ENCODE measurements around the gene EFHD1.
"Not testable (repeated sequence)": the region's sequence is repeated elsewhere in the genome, so short reads cannot be mapped to it uniquely, and the experiment has no call there.

Gene EFHD1

DNA sequence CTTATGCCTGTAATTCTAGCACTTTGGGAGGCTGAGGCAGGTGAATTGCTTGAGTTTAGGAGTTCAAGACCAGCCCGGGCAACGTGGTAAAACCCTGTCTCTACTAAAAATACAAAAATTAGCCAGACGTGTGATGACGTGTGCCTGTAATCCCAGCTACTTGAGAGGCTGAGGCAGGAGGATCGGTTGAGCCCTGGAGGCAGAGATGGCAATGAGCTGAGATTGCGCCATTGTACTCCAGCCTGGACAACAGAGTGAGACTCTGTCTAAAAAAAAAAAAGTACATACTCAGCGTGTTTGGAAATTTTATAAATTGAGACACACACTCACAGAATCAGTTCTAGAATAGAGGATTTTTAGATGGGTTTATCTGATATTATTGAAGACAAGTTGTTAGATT, 46.6 kb downstream of the EFHD1 start:
- Histone ChIP-seq H3K4me1 (ENCODE audit: control insufficient read depth, insufficient read depth, low read length) (no peaks in the 10 kb centered on the region), H3K4me3 (ENCODE audit: low read depth, low read length) (no peak overlapping the region), H3K27me3 (ENCODE audit: control insufficient read depth, insufficient read depth, low read length) (no peaks in the 10 kb centered on the region), H3K36me3 (ENCODE audit: control insufficient read depth, insufficient read depth, low read length) (no peaks in the 10 kb centered on the region), H3K9ac (ENCODE audit: low read length) (no peak overlapping the region), H3K27ac (ENCODE audit: low read depth, low read length) (no peak overlapping the region), H3K9me3 (ENCODE audit: control insufficient read depth, insufficient read depth, low read depth, low read length) (no peaks in the 10 kb centered on the region)

DNA sequence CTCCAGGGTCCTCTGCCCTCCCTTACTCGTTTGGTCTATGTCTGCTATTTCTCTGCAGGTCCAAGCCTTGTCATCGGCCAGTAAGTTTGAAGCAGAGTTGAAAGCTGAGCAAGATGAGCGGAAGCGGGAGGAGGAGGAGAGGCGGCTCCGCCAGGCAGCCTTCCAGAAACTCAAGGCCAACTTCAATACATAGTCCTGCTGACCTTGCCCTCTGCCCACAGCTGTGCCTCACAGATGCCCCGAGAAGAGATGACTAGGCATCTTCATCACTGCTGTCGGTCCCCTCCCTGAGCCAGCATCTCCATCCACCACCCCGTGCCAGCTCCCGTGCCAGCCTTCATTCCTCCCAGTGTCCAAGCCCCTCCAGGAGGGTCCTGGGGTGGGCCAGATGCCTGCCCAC, 48.1 kb downstream of the EFHD1 start:
- Histone ChIP-seq H3K9ac (ENCODE audit: low read length) (no peak overlapping the region), H3K27me3 (ENCODE audit: control insufficient read depth, insufficient read depth, low read length) (no peaks in the 10 kb centered on the region), H3K9me3 (ENCODE audit: control insufficient read depth, insufficient read depth, low read depth, low read length) (no peaks in the 10 kb centered on the region), H3K4me1 (ENCODE audit: control insufficient read depth, insufficient read depth, low read length) (no peaks in the 10 kb centered on the region), H3K27ac (ENCODE audit: low read depth, low read length) (no peak overlapping the region), H3K4me3 (ENCODE audit: low read depth, low read length) (no peak overlapping the region), H3K36me3 (ENCODE audit: control insufficient read depth, insufficient read depth, low read length) (no peaks in the 10 kb centered on the region)

DNA sequence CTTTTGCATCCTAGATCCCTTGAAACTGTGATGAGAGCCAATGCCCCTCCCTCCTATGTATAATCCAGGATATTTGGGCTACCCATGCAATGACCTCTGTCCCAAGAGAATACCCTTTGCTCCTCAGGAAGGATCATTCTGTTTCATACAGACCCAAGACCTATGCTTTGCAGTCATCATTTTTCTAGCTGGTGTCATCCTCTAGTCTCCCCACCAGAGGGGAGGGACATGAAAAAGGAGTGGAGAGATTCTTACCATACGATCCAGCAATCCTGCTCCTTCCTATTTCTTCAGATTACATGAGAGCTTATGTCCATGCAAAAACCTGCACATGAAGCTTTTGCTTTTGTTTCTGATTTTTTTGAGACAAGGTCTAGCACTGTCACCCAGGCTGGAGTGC, 50.0 kb downstream of the EFHD1 start:
- Histone ChIP-seq H3K27me3 (ENCODE audit: control insufficient read depth, insufficient read depth, low read length) (no peaks in the 10 kb centered on the region), H3K36me3 (ENCODE audit: control insufficient read depth, insufficient read depth, low read length) (no peaks in the 10 kb centered on the region), H3K9ac (ENCODE audit: low read length) (no peak overlapping the region), H3K27ac (ENCODE audit: low read depth, low read length) (no peak overlapping the region), H3K4me1 (ENCODE audit: control insufficient read depth, insufficient read depth, low read length) (no peaks in the 10 kb centered on the region), H3K9me3 (ENCODE audit: control insufficient read depth, insufficient read depth, low read depth, low read length) (no peaks in the 10 kb centered on the region), H3K4me3 (ENCODE audit: low read depth, low read length) (no peak overlapping the region)

DNA sequence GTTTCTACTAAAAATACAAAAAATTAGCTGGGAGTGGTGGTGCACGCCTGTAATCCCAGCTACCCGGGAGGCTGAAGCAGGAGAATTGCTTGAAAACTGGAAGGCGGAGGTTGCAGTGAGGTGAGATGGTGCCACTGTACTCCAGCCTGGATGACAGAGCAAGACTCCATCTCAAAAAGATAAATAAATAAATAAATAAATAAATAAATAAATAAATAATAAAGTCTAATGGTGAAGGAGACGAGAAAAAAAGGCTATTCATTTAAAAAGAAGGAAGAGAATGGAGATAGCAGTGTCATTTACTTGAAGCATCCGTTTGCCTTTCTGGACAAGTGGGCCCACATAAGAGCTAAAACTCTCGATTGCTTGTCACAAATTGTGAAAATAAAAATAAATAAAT, 52.0 kb downstream of the EFHD1 start:
- H3K27me3 ChIP-seq (ENCODE audit: control insufficient read depth, insufficient read depth, low read length); H3K27ac ChIP-seq (ENCODE audit: low read depth, low read length); H3K36me3 ChIP-seq (ENCODE audit: control insufficient read depth, insufficient read depth, low read length): not testable (repeated sequence)

DNA sequence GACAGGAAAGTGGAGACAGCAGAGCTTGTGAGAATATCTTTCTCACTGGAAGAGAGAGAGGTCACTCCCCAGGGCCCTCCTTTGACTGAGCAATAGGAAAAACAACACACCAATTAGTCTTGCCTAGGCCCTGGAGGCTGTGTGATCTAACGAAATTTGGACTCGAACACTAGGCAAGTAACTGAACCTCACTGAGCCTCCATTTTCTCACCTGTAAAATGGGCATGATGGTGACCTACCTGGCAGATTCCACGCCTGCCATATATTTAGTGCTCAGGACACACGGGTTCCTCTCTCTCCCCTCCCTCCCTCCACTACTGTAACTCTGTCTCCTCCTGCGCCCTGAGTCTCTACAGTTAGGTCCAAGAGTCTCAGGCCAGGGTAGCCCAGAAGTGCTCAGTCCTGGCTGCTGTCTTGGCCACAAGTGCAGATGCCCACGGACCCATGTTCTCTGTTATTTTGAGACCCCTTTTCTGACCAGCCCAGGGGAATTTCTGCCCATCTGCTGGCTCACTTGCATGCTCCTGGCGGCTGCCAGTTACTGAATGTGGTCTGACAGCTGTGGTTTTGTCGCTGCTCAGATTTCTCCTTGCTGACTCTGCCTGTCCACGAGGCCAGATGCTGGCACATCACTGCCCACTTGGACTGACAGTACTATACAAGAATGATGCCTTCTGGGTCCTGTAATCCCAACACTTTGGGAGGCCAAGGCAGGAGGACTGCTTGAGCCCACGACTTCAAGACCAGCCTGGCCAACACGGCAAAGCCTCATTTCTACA, 54.2 kb downstream of the EFHD1 start:
- Histone ChIP-seq H3K4me3 (ENCODE audit: low read depth, low read length) (no peak overlapping the region), H3K27me3 (ENCODE audit: control insufficient read depth, insufficient read depth, low read length) (no peaks in the 10 kb centered on the region), H3K36me3 (ENCODE audit: control insufficient read depth, insufficient read depth, low read length) (no peaks in the 10 kb centered on the region), H3K4me1 (ENCODE audit: control insufficient read depth, insufficient read depth, low read length) (no peaks in the 10 kb centered on the region), H3K9ac (ENCODE audit: low read length) (no peak overlapping the region), H3K27ac (ENCODE audit: low read depth, low read length) (no peak overlapping the region), H3K9me3 (ENCODE audit: control insufficient read depth, insufficient read depth, low read depth, low read length) (no peaks in the 10 kb centered on the region)

More for the DNA sequence above, 52.0 kb downstream of the EFHD1 start:
- H3K4me3 ChIP-seq (ENCODE audit: low read depth, low read length); H3K4me1 ChIP-seq (ENCODE audit: control insufficient read depth, insufficient read depth, low read length); H3K9ac ChIP-seq (ENCODE audit: low read length); H3K9me3 ChIP-seq (ENCODE audit: control insufficient read depth, insufficient read depth, low read depth, low read length): not testable (repeated sequence)

DNA sequence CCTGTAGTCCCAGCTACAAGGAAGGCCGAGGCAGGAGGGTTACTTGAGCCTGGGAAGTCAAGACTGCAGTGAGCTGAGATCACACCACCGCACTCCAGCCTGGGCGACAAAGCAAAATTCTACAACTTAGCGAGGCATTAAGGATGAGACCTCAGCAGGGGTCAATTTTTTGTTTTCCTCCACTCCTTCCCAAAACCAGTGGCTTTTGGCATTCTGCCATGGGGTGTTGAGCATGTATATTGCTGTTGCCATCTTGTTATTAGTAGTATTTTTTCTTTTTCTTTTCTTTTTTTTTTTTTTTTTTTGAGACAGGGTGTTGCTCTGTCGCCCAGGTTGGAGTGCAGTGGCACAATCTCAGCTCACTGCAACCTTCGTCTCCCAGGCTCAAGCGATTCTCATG, 54.8 kb downstream of the EFHD1 start:
- no peak overlapping the region for H3K27ac ChIP-seq (ENCODE audit: low read depth, low read length)
- no peaks in the 10 kb centered on the region for H3K4me1 ChIP-seq (ENCODE audit: control insufficient read depth, insufficient read depth, low read length)
- H3K36me3 ChIP-seq (ENCODE audit: control insufficient read depth, insufficient read depth, low read length), result no peaks in the 10 kb centered on the region
- H3K4me3 ChIP-seq (ENCODE audit: low read depth, low read length), result no peak overlapping the region
- no peak overlapping the region for H3K9ac ChIP-seq (ENCODE audit: low read length)
- no peaks in the 10 kb centered on the region for H3K27me3 ChIP-seq (ENCODE audit: control insufficient read depth, insufficient read depth, low read length)
- H3K9me3 ChIP-seq (ENCODE audit: control insufficient read depth, insufficient read depth, low read depth, low read length), result no peaks in the 10 kb centered on the region

DNA sequence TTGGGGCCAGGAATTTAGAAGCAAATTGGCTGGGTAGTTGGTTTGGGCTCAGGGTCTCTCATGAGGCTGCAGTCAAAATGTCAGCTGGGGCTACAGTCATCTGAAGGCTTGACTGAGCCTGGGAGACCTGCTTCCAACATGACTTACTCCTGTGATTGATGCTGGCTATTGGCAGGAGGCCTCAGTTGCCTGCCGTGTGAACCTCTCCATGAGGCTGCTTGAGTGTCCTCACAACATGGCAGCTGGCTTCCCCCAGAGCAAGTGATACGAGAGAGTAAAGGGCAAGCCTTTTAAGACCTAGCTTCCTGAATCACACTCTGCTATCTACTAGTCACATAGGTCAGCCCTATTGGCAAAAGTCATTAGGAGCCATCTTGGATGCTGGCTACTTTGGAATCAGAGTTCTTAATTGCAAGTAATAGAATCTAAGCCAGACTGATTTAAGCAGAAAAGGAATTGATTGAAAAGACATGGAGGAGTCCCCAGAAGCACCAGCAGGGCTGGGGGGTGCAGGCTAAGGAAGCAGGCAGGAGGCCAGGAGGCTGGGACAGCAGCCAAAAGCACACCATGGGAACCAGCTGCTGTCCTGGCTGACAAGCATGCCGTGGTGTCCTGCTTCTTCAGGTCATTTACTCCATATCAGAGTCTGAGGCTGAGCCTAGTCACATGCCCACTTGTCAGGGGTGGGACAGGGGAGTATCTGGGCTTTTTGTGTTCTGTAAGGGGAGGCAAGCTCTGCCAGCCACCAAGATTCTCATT, 55.9 kb downstream of the EFHD1 start:
- H3K27ac ChIP-seq (ENCODE audit: low read depth, low read length), result no peak overlapping the region
- no peak overlapping the region for H3K4me3 ChIP-seq (ENCODE audit: low read depth, low read length)
- no peaks in the 10 kb centered on the region for H3K9me3 ChIP-seq (ENCODE audit: control insufficient read depth, insufficient read depth, low read depth, low read length)
- H3K36me3 ChIP-seq (ENCODE audit: control insufficient read depth, insufficient read depth, low read length), result no peaks in the 10 kb centered on the region
- no peaks in the 10 kb centered on the region for H3K27me3 ChIP-seq (ENCODE audit: control insufficient read depth, insufficient read depth, low read length)
- H3K4me1 ChIP-seq (ENCODE audit: control insufficient read depth, insufficient read depth, low read length), result no peaks in the 10 kb centered on the region
- H3K9ac ChIP-seq (ENCODE audit: low read length), result no peak overlapping the region

DNA sequence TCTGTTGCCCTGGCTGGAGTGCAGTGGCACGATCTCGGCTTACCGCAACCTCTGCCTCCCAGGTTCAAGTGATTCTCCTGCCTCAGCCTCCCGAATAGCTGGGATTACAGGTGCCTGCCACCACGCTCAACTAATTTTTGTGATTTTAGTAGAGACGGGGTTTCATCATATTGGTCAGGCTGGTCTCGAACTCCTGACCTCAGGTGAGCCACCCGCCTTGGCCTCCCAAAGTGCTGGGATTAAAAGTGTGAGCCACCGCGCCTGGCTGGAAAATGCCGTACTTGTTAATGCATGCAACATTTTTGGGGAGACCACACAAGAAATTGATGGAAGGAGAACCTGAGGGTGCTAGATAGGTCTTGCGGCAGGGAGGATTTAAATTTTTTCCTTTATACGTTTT, 57.7 kb downstream of the EFHD1 start:
- H3K36me3 ChIP-seq (ENCODE audit: control insufficient read depth, insufficient read depth, low read length); H3K4me3 ChIP-seq (ENCODE audit: low read depth, low read length); H3K27me3 ChIP-seq (ENCODE audit: control insufficient read depth, insufficient read depth, low read length); H3K4me1 ChIP-seq (ENCODE audit: control insufficient read depth, insufficient read depth, low read length); H3K9ac ChIP-seq (ENCODE audit: low read length); H3K9me3 ChIP-seq (ENCODE audit: control insufficient read depth, insufficient read depth, low read depth, low read length); H3K27ac ChIP-seq (ENCODE audit: low read depth, low read length): not testable (repeated sequence)

DNA sequence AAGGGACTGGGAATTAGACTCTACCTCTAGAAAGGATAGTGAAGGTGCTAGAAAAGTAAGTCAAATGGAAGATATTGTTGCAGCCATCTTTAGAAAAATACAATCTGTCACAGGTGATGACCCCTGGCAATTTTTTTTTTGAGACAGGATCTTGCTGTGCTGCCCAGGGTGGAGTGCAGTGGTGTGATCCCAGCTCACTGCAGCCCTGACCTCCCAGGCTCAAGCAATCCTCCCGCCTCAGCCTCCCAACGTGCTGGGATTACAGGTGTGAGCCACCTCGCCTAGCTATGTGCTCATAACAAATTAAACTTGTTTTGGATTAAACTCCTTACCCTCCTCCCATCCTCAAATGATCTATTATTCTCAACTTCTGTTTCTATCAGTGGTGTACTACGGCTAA, 59.9 kb downstream of the EFHD1 start:
- H3K9me3 ChIP-seq (ENCODE audit: control insufficient read depth, insufficient read depth, low read depth, low read length), result no peaks in the 10 kb centered on the region
- peaks cover 7% of the 10 kb centered on the region for H3K4me1 ChIP-seq (ENCODE audit: control insufficient read depth, insufficient read depth, low read length)
- no peak overlapping the region for H3K4me3 ChIP-seq (ENCODE audit: low read depth, low read length)
- no peaks in the 10 kb centered on the region for H3K36me3 ChIP-seq (ENCODE audit: control insufficient read depth, insufficient read depth, low read length)
- no peaks in the 10 kb centered on the region for H3K27me3 ChIP-seq (ENCODE audit: control insufficient read depth, insufficient read depth, low read length)
- no peak overlapping the region for H3K9ac ChIP-seq (ENCODE audit: low read length)
- no peak overlapping the region for H3K27ac ChIP-seq (ENCODE audit: low read depth, low read length)

DNA sequence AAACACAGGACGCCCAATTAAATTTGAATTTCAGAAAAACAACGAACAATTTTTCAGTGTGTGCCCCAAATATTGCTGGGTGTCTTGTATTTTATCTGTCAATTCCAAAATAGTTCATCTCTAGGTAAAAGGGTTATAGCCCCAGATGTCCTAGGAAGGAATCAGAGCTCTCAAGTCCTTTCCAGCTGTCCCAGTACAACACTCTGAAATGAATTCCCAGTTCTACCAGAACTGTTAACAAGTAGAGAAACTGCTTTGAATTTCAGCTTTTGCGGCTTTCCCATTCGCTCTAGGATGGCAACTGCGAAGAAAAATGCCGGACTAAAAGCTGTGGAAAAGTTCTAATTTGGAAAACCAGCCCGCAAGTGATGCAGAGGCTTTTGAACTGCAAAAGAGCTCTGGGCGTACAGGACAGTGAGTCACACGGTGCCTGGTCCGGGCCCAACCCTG, 63.2 kb downstream of the EFHD1 start:
- peaks cover 20% of the 10 kb centered on the region for H3K4me1 ChIP-seq (ENCODE audit: control insufficient read depth, insufficient read depth, low read length)
- peak overlapping the region; percentile 37 for H3K9ac ChIP-seq (ENCODE audit: low read length)
- no peaks in the 10 kb centered on the region for H3K36me3 ChIP-seq (ENCODE audit: control insufficient read depth, insufficient read depth, low read length)
- H3K27ac ChIP-seq (ENCODE audit: low read depth, low read length), result no peak overlapping the region
- peak overlapping the region; percentile 39 for H3K4me3 ChIP-seq (ENCODE audit: low read depth, low read length)
- H3K27me3 ChIP-seq (ENCODE audit: control insufficient read depth, insufficient read depth, low read length), result no peaks in the 10 kb centered on the region
- no peaks in the 10 kb centered on the region for H3K9me3 ChIP-seq (ENCODE audit: control insufficient read depth, insufficient read depth, low read depth, low read length)

DNA sequence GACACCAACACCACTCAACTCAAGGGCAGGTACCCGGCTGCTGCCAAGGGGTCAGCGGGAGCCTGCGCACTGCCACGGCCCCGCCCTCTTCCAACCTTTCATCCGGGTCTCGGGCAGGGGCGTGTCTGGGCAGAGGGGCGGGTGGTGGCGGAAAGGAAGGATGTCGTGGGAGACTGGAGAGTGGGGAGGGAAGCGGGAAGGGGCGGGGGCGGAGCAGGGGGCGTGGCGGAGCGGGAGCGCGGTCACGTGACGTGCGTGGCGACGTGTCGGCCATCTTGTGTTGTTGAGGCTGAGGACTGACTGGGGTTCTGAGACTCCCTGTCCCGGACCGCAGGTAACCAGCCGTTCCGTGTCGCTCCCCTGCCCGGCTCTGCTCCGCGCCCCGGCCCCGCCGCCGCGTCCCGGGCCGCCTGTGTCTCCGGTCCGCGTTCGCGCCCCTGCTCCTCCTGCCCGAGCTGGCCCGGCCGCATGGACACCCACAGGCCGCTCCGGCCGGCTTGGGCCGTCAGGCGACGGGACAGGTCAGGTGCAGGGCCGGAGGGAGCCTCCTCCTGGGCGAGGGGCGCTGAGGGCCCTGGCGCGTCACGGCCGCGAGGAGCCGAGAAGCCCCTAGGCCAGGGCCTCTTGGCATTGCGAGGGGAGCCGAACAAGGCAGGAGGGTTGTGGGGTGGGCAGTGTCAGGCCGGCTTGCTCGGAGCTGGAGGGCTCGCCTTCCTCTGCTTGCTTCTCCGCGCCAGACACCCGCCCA, 63.8 kb downstream of the EFHD1 start, which contains the start of gene GIGYF2:
TSS of gene GIGYF2 (plus strand) at position 273 of the 748 bp plus-strand sequence. CDS start 37,867 bp downstream, outside the sequence.
- Histone ChIP-seq H3K4me3 (ENCODE audit: low read depth, low read length) (peak within 1 kb of the TSS; percentile 100), H3K36me3 (ENCODE audit: control insufficient read depth, insufficient read depth, low read length) (no peaks in the 10 kb centered on the region; the same call in 1 of the 2 replicates), H3K9me3 (ENCODE audit: control insufficient read depth, insufficient read depth, low read depth, low read length) (no peaks in the 10 kb centered on the region), H3K27ac (ENCODE audit: low read depth, low read length) (peak within 1 kb of the TSS; percentile 60), H3K9ac (ENCODE audit: low read length) (peak within 1 kb of the TSS; percentile 97), H3K27me3 (ENCODE audit: control insufficient read depth, insufficient read depth, low read length) (no peaks in the 10 kb centered on the region), H3K4me1 (ENCODE audit: control insufficient read depth, insufficient read depth, low read length) (peaks cover 20% of the 10 kb centered on the region)

Data from HUES6 (cell line).